ENCODE results near the gene ANKH. TPM values are rescaled to one million over a fixed set of nuclear protein-coding genes. Genes with fewer than 3 reads are reported as not detected.
A peak's percentile ranks its signal among the peaks of the same experiment; 100 is the strongest.

The ANKH gene
- total and polyA plus RNA-seq, 2 of the 13 experiments (the other 11 are each of a cell fraction or from before 2014, with no cell fraction given), result 25.0 to 36.0 TPM

DNA sequence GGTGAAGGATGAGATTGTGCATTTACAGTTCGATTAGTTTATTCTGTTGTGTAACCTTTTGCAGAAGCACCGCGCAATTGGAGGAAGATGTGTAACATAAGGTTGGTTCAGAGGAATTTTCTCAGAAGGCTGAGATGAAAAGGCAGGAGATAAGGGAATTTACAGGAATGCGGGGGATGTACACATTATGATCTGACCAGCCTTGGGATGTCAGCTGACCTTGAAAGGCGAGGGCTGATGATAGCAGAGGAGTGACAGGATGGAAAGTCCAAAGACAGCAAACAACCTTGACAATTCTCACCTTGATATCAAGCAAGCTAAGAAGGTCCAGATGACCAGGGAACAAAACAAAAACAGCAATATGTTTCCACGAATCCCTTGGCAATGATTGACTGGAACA is 118.3 kb downstream of the ANKH start (continued):
- TF ChIP-seq TBX2 (CRISPR knock-in tag; IDR thresholded peaks at IDR 0.05; ENCODE audit: borderline replicate concordance) (peak; percentile 68; the same call in 1 of the 2 replicates), ZNF263 (CRISPR knock-in tag; IDR thresholded peaks at IDR 0.05) (no peak), ZSCAN20 (CRISPR knock-in tag; IDR thresholded peaks at IDR 0.05; ENCODE audit: borderline replicate concordance) (no peak), ZNF451 (CRISPR knock-in tag; IDR thresholded peaks at IDR 0.05) (no peak), ESRRA (CRISPR knock-in tag; IDR thresholded peaks at IDR 0.05; ENCODE audit: low read depth) (no peak), ISL2 (CRISPR knock-in tag; IDR thresholded peaks at IDR 0.05) (peak; percentile 69; the same call in 1 of the 2 replicates), ATF1 (CRISPR knock-in tag; IDR thresholded peaks at IDR 0.05) (peak; percentile 25; the same call in 1 of the 2 replicates), RXRB (CRISPR knock-in tag; IDR thresholded peaks at IDR 0.05; ENCODE audit: borderline replicate concordance) (peak; percentile 57; the same call in 1 of the 2 replicates), CEBPB (IDR thresholded peaks at IDR 0.05; ENCODE audit: borderline replicate concordance, low read depth, low read length) (peak; percentile 77; the same call in 1 of the 2 replicates), FOXP4 (CRISPR knock-in tag; IDR thresholded peaks at IDR 0.05) (peak; percentile 81), ERF (CRISPR knock-in tag; IDR thresholded peaks at IDR 0.05) (peak; percentile 22; the same call in 1 of the 2 replicates), ZNF569 (CRISPR knock-in tag; IDR thresholded peaks at IDR 0.05; ENCODE audit: borderline replicate concordance) (no peak), TCF7 (IDR thresholded peaks at IDR 0.05; ENCODE audit: low read depth) (peak; percentile 83), ZNF501 (CRISPR knock-in tag; IDR thresholded peaks at IDR 0.05) (no peak), ETV5 (CRISPR knock-in tag; IDR thresholded peaks at IDR 0.05; ENCODE audit: borderline replicate concordance) (peak; percentile 39; the same call in 1 of the 2 replicates), ZBTB42 (CRISPR knock-in tag; IDR thresholded peaks at IDR 0.05) (no peak), EEA1 (CRISPR knock-in tag; IDR thresholded peaks at IDR 0.05; ENCODE audit: borderline replicate concordance) (no peak), FOXA3 (CRISPR knock-in tag; IDR thresholded peaks at IDR 0.05) (0 out of 2 replicates have a peak, but pooled peaks have one; percentile 40), TAF1 (CRISPR knock-in tag; IDR thresholded peaks at IDR 0.05) (no peak), NCOA2 (CRISPR knock-in tag; IDR thresholded peaks at IDR 0.05) (peak; percentile 97), SMAD1 (CRISPR knock-in tag; IDR thresholded peaks at IDR 0.05; ENCODE audit: borderline replicate concordance, low read depth) (no peak), NFIC (IDR thresholded peaks at IDR 0.05; ENCODE audit: low read length) (0 out of 2 replicates have a peak, but pooled peaks have one; percentile 24), ZNF878 (CRISPR knock-in tag; IDR thresholded peaks at IDR 0.05) (no peak)
- TF ChIP-seq, protein P1, sequence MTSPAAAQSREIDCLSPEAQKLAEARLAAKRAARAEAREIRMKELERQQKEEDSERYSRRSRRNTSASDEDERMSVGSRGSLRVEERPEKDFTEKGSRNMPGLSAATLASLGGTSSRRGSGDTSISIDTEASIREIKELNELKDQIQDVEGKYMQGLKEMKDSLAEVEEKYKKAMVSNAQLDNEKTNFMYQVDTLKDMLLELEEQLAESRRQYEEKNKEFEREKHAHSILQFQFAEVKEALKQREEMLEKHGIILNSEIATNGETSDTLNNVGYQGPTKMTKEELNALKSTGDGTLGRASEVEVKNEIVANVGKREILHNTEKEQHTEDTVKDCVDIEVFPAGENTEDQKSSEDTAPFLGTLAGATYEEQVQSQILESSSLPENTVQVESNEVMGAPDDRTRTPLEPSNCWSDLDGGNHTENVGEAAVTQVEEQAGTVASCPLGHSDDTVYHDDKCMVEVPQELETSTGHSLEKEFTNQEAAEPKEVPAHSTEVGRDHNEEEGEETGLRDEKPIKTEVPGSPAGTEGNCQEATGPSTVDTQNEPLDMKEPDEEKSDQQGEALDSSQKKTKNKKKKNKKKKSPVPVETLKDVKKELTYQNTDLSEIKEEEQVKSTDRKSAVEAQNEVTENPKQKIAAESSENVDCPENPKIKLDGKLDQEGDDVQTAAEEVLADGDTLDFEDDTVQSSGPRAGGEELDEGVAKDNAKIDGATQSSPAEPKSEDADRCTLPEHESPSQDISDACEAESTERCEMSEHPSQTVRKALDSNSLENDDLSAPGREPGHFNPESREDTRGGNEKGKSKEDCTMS (CRISPR knock-in tag; conservative IDR thresholded peaks at IDR 0.05), result no peak
- TF ChIP-seq, protein P2, sequence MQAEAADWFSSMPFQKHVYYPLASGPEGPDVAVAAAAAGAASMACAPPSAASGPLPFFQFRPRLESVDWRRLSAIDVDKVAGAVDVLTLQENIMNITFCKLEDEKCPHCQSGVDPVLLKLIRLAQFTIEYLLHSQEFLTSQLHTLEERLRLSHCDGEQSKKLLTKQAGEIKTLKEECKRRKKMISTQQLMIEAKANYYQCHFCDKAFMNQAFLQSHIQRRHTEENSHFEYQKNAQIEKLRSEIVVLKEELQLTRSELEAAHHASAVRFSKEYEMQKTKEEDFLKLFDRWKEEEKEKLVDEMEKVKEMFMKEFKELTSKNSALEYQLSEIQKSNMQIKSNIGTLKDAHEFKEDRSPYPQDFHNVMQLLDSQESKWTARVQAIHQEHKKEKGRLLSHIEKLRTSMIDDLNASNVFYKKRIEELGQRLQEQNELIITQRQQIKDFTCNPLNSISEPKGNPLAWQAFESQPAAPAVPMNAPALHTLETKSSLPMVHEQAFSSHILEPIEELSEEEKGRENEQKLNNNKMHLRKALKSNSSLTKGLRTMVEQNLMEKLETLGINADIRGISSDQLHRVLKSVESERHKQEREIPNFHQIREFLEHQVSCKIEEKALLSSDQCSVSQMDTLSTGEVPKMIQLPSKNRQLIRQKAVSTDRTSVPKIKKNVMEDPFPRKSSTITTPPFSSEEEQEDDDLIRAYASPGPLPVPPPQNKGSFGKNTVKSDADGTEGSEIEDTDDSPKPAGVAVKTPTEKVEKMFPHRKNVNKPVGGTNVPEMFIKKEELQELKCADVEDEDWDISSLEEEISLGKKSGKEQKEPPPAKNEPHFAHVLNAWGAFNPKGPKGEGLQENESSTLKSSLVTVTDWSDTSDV (CRISPR knock-in tag; IDR thresholded peaks at IDR 0.05), result no peak
